ENCODE measurements around the gene ARHGAP15.

DNA sequence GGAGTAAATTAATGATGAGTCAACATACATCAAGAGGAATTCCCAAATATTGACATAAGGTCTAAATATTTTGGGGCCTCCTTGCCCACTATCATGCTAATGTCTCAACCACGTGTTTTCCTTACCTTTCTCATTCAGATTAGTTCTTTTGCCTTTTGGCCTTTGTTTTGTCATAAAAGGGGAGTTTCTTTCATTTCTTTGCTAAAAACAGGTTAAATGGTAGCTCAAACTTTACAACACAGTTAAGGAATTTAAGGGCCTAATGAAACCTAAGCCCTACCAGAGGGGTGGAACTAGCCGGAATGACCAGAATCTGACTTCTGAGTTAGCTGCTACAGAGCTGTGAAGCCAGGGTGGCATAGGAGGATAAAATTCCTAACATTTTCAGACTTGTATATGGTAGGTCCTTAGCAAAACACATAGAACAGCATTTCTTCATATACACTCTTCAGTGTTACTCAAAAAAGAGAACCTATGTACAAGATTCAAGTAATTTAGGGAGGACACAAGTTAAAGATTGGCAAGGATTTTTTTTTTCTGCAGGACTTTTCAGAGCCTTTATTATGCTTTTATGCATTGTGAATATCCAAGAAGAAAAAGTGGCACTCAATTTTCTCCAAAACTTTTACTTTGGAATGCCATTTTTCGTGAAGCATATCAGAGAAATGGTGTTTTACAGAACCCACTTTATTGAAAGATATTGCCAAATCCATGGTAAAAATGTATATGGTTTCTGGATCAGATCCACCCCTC, 633.1 kb downstream of the ARHGAP15 start:
- no peak for TF ChIP-seq EZH2phosphoT487 (conservative IDR thresholded peaks at IDR 0.05; ENCODE audit: low read length)
- TF ChIP-seq, protein P1, sequence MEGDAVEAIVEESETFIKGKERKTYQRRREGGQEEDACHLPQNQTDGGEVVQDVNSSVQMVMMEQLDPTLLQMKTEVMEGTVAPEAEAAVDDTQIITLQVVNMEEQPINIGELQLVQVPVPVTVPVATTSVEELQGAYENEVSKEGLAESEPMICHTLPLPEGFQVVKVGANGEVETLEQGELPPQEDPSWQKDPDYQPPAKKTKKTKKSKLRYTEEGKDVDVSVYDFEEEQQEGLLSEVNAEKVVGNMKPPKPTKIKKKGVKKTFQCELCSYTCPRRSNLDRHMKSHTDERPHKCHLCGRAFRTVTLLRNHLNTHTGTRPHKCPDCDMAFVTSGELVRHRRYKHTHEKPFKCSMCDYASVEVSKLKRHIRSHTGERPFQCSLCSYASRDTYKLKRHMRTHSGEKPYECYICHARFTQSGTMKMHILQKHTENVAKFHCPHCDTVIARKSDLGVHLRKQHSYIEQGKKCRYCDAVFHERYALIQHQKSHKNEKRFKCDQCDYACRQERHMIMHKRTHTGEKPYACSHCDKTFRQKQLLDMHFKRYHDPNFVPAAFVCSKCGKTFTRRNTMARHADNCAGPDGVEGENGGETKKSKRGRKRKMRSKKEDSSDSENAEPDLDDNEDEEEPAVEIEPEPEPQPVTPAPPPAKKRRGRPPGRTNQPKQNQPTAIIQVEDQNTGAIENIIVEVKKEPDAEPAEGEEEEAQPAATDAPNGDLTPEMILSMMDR (IDR thresholded peaks at IDR 0.05; ENCODE audit: insufficient read depth, low read length, poor library complexity, severe bottlenecking): no peak

Data from SU-DHL-6 (cell line).